Measurements from ENCODE around the gene TSPAN4. TPM values are rescaled to one million over a fixed set of nuclear protein-coding genes. Genes with fewer than 3 reads are reported as not detected.

Gene TSPAN4
- total and polyA plus RNA-seq, 8 donors: 10.5 to 116 (median 28.4) TPM

DNA sequence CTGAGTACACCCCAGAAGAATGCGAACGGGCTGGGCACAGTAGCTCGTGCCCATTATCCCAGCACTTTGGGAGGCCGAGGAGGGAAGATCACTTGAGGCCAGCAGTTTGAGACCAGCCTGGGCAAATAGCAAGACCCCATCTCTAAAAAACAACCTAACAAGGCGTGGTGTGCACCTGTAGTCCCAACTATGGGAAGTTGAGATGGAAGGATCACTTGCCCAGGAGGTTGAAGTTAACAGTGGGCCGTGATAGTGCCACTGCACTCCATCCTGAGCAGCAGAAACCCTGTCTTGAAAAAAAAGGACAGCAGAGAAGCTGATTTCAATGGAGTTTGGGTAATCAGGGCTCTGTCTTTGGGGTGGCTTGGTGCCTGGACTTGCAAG lies 29.6 kb upstream of the TSPAN4 start:
- Histone ChIP-seq H3K36me3 (peaks cover 23 to 48% (median 42%) of the 10 kb centered on the region in 4 donors), H3K4me3 (no peak overlapping the region), H3K27ac (no peak overlapping the region), H3K27me3 (no peaks in the 10 kb centered on the region), H3K9me3 (no peaks in the 10 kb centered on the region), H3K4me1 (peaks cover 23 to 34% (median 31%) of the 10 kb centered on the region in 4 donors)
- intact Hi-C loops (cut with DNase I; ENCODE audit: low total_unique reads): no loop called here
- WGBS, 5 donors: 87 to 94% (median 90%) methylated on average over 6 of the region's 6 CpGs
- DNase-seq: no peak
- no peak for TF ChIP-seq EP300 (IDR thresholded peaks at IDR 0.05)
- TF ChIP-seq POLR2A (IDR thresholded peaks at IDR 0.05): no peak
- no peak for TF ChIP-seq POLR2AphosphoS5 (IDR thresholded peaks at IDR 0.05)

DNA sequence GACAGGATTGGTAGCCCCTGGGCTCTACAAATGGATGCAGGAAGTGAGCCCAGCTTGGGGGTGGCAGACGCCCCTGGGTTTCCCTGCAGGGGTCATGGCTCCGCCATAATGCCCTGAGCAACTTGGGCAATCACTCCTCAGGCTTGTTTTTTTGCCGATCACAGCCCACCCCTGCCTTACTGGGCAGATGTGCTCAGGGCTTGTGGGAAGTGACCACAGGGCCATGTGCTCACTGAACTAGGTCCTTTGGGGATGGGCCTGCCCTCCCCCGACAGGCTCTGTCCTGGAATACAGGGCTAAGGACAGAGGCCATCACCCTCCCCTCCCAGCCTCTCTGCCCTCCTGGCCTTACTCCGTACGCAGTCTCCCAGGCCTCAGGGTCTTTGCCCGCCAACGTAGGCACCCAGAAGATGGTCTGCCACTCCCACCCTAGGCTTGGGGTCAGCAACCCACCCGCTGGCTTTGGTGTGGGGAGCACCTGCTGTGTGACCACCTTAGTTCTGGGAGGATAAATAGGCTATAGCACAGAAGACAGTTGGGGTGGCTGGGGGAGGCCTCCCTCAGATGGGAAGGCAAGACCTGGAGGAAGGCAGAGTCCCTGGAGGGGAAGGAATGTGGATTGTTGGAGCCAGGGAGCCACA lies 29.1 kb upstream of the TSPAN4 start:
- H3K27ac ChIP-seq: no peak overlapping the region
- 74 to 90% (median 89%) methylated on average over 8 to 9 of the region's 9 CpGs for WGBS, 5 donors
- no peak overlapping the region for H3K4me3 ChIP-seq
- DNase-seq: no peak
- intact Hi-C loops (cut with DNase I; ENCODE audit: low total_unique reads): no loop called here
- peaks cover 21 to 33% (median 30%) of the 10 kb centered on the region in 4 donors for H3K4me1 ChIP-seq
- TF ChIP-seq EP300 (IDR thresholded peaks at IDR 0.05) (no peak), POLR2A (IDR thresholded peaks at IDR 0.05) (no peak), POLR2AphosphoS5 (IDR thresholded peaks at IDR 0.05) (no peak)
- TF ChIP-seq, protein P1, sequence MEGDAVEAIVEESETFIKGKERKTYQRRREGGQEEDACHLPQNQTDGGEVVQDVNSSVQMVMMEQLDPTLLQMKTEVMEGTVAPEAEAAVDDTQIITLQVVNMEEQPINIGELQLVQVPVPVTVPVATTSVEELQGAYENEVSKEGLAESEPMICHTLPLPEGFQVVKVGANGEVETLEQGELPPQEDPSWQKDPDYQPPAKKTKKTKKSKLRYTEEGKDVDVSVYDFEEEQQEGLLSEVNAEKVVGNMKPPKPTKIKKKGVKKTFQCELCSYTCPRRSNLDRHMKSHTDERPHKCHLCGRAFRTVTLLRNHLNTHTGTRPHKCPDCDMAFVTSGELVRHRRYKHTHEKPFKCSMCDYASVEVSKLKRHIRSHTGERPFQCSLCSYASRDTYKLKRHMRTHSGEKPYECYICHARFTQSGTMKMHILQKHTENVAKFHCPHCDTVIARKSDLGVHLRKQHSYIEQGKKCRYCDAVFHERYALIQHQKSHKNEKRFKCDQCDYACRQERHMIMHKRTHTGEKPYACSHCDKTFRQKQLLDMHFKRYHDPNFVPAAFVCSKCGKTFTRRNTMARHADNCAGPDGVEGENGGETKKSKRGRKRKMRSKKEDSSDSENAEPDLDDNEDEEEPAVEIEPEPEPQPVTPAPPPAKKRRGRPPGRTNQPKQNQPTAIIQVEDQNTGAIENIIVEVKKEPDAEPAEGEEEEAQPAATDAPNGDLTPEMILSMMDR (IDR thresholded peaks at IDR 0.05): no peak
- no peaks in the 10 kb centered on the region for H3K9me3 ChIP-seq
- peaks cover 23 to 48% (median 42%) of the 10 kb centered on the region in 4 donors for H3K36me3 ChIP-seq
- H3K27me3 ChIP-seq: no peaks in the 10 kb centered on the region

DNA sequence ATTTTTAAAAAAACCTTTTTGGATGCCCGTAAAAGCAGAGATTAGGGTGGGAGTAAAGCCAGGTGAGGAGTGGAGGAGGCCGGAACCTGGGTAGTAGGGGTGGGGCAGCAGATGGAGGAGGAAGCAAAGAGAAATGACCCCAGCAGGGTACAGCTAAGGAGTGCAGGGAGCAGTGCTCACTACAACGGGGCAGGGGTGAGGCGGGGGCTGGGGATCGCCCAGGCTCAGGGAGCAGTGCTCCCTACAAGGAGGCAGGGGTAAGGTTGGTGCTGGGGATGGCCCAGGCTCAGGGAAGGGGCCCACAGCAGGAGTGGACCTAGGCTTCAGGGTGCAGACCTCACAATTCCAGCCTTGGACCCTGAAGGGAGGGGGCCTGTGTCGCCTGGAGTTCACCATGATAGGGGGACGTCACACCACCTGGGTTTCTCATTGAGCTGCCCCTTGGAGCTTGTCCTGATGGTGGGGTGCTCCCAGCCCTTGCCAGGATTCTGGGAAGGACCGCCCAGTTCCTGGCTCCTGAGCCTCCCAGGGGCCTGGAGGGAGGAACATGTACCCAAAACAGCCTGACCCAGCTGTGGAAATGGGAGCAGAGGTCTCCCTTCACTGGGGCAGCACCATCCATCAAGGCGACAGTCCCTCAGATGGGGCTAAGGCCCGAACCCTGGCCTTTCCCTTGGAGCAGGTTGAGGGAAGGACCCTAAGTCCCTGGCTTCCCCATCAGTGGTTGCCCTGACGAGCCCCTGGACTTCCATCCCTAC lies 26.8 kb upstream of the TSPAN4 start:
- Histone ChIP-seq H3K36me3 (peaks cover 23 to 48% (median 42%) of the 10 kb centered on the region in 4 donors), H3K27ac (no peak overlapping the region)
- 84 to 88% (median 87%) methylated on average over 9 to 11 of the region's 11 CpGs for WGBS, 5 donors

DNA sequence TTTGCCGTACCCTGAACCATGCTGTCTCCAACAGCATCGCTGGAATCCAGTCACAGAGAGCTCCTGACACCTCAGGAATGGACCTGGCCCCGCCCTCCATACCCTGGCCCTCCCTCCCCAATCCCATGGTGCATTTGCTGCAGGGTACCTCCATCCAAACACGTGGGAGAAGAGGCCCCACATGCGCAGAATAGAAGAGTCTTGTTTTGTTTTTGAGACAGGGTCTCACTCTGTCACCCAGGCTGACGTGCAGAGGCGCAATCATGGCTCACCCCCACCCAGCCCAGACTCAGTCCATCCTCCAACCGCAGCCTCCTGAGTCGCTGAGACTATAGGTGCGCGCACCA lies 26.2 kb upstream of the TSPAN4 start:
- H3K4me1 ChIP-seq: peaks cover 23 to 34% (median 31%) of the 10 kb centered on the region in 4 donors
- H3K27me3 ChIP-seq: no peaks in the 10 kb centered on the region
- H3K9me3 ChIP-seq: no peaks in the 10 kb centered on the region
- no peak overlapping the region for H3K4me3 ChIP-seq
- no peak overlapping the region for H3K27ac ChIP-seq
- no peak for DNase-seq
- no peak for TF ChIP-seq POLR2A (IDR thresholded peaks at IDR 0.05)
- TF ChIP-seq, protein P1 (IDR thresholded peaks at IDR 0.05): no peak
- no peak for TF ChIP-seq POLR2AphosphoS5 (IDR thresholded peaks at IDR 0.05)
- TF ChIP-seq EP300 (IDR thresholded peaks at IDR 0.05): no peak
- intact Hi-C loops (cut with DNase I; ENCODE audit: low total_unique reads): no loop called here
- 75 to 81% (median 78%) methylated on average over 11 of the region's 11 CpGs for WGBS, 5 donors
- H3K36me3 ChIP-seq: peaks cover 22 to 45% (median 40%) of the 10 kb centered on the region in 4 donors

More for the DNA sequence above, 26.8 kb upstream of the TSPAN4 start:
- TF ChIP-seq POLR2AphosphoS5 (IDR thresholded peaks at IDR 0.05): no peak
- no peak for TF ChIP-seq POLR2A (IDR thresholded peaks at IDR 0.05)
- TF ChIP-seq EP300 (IDR thresholded peaks at IDR 0.05): no peak
- TF ChIP-seq, protein P1 (IDR thresholded peaks at IDR 0.05): no peak
- intact Hi-C loops (cut with DNase I; ENCODE audit: low total_unique reads): no loop called here
- no peaks in the 10 kb centered on the region for H3K9me3 ChIP-seq
- H3K27me3 ChIP-seq: no peaks in the 10 kb centered on the region
- peaks cover 23 to 34% (median 31%) of the 10 kb centered on the region in 4 donors for H3K4me1 ChIP-seq
- no peak overlapping the region for H3K4me3 ChIP-seq
- no peak for DNase-seq

Measured in stomach (tissue), 9 donors.